Muscle layer of duodenum (tissue), 2 donors: ENCODE data around the gene EFCC1.

Source experiments
- H3K27ac ChIP-seq: one replicate; pipeline ENCODE4 v1.7.0; 2013; ENCODE audit warnings: mild to moderate bottlenecking, low read length
- H3K27me3 ChIP-seq: one replicate; pipeline ENCODE4 v1.7.0; 2013; ENCODE audit warnings: low read depth, mild to moderate bottlenecking, control low read depth, low read length
- H3K36me3 ChIP-seq, 2 donors: one replicate each; pipeline ENCODE4 v1.7.0; 2013; ENCODE audit warnings: low read length in 2 of 2, control low read depth in 1 of 2, mild to moderate bottlenecking in 1 of 2; ENCODE audit not compliant: insufficient read depth in 2 of 2, control insufficient read depth in 1 of 2
- H3K4me1 ChIP-seq, 2 donors: one replicate each; pipeline ENCODE4 v1.7.0; 2013; ENCODE audit warnings: low read length in 2 of 2, mild to moderate bottlenecking in 2 of 2, control low read depth in 1 of 2, moderate library complexity in 1 of 2; ENCODE audit not compliant: insufficient read depth in 2 of 2, control insufficient read depth in 1 of 2
- H3K4me3 ChIP-seq, 2 donors: one replicate each; pipeline ENCODE4 v1.7.0; 2013; ENCODE audit warnings: low read length in 2 of 2, low read depth in 1 of 2, mild to moderate bottlenecking in 1 of 2
- H3K9me3 ChIP-seq, 2 donors: one replicate each; pipeline ENCODE4 v1.7.0; 2013; ENCODE audit warnings: low read length in 2 of 2, control low read depth in 1 of 2, mild to moderate bottlenecking in 1 of 2; ENCODE audit not compliant: control insufficient read depth in 1 of 2
- donor health status: healthy.

EFCC1 gene

DNA sequence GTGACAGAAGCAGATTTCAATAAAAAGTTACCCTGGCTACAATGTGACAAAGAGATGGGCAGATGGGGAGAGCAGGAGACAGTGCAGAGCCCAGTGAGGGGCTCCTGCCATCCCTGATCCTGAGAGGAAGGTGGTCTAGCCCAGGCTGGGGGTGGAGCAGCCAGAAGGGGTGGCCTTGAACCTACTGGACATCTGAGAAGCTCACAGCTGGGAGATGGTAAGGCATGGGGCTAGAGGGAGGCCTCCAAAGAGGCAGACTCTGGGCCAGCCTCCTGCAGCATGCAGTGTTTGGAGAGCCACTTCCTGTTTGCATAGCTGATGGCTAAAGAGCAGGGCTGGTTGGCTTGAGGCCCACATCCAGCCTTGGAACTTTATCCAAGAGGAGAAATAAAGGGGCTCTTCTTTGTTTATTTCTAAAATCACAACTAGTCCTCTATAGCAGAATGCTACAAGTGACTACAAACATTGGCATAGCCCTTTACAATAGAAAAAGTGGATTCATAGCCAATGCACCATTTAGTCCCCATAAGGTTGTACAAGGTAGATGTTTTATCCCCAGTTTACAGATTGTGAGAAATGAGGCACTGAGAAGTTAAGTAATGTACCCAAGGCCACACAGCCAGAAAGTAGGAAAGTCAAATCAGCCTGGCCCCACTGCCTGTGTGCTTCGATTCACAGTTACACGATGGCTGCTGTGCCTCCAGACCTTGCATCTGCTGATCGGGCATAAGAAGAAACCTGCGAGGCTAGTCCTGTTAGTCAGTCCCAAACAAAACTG lies 4.6 kb downstream of the EFCC1 start:
- peaks cover 13% of the 10 kb centered on the region for H3K27me3 ChIP-seq
- H3K36me3 ChIP-seq, result no peaks in the 10 kb centered on the region
- no peaks in the 10 kb centered on the region for H3K9me3 ChIP-seq
- H3K4me1 ChIP-seq, result peaks cover 9 to 34% of the 10 kb centered on the region in 2 donors
- no peak overlapping the region for H3K27ac ChIP-seq
- no peak overlapping the region for H3K4me3 ChIP-seq

DNA sequence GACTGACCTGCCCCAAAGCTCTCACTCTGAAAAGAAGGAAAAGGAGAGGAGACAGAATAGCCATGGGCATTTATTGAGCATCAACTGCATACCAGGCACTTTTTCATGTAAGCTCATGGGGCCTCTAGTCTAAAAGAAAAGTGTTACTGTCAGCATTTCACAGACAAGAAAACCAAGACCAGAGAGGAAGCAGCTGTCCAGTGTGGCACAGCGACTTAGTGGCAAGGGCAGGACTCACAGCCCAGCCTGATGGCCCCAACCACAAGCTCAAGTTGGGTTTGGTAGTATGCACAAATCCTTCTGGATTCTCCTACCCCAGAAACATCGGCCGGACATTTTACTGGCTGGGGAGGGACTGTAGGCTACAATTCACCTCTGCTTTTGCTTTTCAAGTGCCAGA lies 5.8 kb downstream of the EFCC1 start:
- no peaks in the 10 kb centered on the region for H3K36me3 ChIP-seq
- peaks cover 9 to 29% of the 10 kb centered on the region in 2 donors for H3K4me1 ChIP-seq
- no peak overlapping the region for H3K27ac ChIP-seq
- no peaks in the 10 kb centered on the region for H3K9me3 ChIP-seq
- H3K27me3 ChIP-seq, result peaks cover 13% of the 10 kb centered on the region
- H3K4me3 ChIP-seq, result no peak overlapping the region

DNA sequence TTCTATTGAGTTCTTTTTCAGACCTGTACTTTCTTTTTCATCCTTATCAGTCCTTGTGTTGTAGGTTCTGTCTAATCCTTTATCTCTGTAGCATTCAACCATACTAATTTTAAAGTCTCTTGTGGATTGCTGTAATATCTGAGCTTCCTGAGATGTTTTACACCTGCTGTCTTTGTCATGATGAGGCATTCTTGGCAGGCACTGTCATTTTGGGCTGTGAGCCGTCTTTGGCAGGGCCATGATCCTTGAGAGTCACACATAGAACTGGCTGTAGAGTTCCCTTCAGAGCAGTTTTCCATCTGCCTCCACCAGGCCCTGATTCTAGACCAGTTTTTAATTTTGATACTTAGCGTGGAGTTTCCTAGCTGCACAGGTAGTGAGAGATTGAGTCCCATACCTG lies 6.7 kb downstream of the EFCC1 start:
- no peak overlapping the region for H3K27ac ChIP-seq
- no peaks in the 10 kb centered on the region for H3K36me3 ChIP-seq
- no peak overlapping the region for H3K4me3 ChIP-seq
- no peaks in the 10 kb centered on the region for H3K9me3 ChIP-seq
- peaks cover 9 to 23% of the 10 kb centered on the region in 2 donors for H3K4me1 ChIP-seq
- H3K27me3 ChIP-seq, result peaks cover 5% of the 10 kb centered on the region

DNA sequence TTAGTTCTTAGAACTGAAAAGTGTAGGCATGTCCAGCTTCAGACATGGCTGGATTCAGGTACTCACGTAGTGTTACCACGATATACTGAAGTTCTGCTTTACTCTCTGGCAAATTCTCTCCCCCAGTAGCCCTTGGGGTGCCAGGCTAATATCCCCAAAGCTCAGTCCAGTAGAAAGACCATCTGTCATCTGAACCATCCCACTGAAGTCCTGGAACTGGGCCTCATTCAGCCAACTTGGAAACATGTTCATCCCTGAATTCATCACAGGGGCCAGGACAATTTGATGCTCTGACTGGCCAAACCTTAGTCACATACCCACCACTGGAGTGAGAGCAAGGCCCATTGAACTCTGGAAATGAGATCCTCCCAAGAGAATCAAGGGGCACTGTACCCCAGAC lies 8.2 kb downstream of the EFCC1 start:
- no peak overlapping the region for H3K4me3 ChIP-seq
- H3K27me3 ChIP-seq, result no peaks in the 10 kb centered on the region
- H3K27ac ChIP-seq, result no peak overlapping the region
- H3K9me3 ChIP-seq, result no peaks in the 10 kb centered on the region
- H3K4me1 ChIP-seq, result peaks cover 9 to 10% of the 10 kb centered on the region in 2 donors
- no peaks in the 10 kb centered on the region for H3K36me3 ChIP-seq

DNA sequence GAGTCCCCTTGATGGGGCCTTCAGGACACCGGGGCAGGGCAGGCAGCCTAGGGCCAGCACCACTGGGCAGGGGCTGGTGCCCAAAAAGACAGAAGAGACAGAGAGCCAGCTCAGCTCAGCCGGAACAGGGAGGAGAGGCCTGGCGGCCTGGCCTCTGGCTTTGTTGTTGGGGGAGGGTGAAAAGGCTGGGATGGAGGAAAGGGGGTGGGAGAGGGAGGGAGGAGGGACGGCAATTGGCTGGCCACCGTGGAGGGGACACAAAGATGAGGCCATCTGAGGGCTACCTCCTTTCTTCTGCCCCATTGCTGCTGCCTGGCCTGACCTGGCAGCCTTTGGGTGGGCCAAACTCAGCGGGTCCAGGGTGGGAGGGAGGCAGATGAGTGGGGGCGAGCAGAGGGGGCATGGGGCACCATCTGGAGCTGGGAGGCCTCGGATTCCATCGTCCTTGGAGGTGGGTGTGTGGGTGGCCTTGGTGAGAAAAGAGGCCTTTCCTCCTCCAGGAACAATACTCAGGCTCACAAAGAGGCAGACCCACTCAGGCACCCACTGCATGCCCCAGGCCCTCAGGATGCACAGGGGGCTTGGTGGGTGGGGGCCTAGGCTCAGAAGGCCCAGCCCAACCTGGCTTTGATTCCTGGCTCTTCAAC lies 9.3 kb downstream of the EFCC1 start:
- no peak overlapping the region for H3K27ac ChIP-seq
- H3K36me3 ChIP-seq, result no peaks in the 10 kb centered on the region

DNA sequence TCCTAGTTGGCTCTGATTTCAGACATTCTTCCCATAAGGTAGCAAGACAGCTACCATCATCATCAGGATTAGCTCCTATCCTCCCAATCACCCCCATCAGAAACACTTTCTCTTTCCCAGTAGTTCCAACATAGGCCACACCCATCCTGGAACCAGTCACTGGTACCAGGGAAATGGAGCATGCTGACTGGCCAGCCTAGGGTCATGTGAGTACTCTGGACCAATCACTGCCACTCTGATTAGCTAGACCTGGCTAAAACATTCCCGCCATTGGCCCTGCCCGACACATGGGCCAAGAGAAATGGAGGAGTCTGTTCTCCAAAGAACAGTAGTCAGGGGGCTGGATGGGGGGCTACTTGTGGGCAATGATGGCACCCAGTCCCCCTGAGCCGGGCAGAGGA lies 12.4 kb downstream of the EFCC1 start:
- Histone ChIP-seq H3K4me1 (peaks cover 9 to 12% of the 10 kb centered on the region in 2 donors), H3K9me3 (no peaks in the 10 kb centered on the region), H3K4me3 (no peak overlapping the region), H3K36me3 (no peaks in the 10 kb centered on the region), H3K27me3 (no peaks in the 10 kb centered on the region), H3K27ac (peak overlapping the region; percentile 39)

More for the DNA sequence above, 9.3 kb downstream of the EFCC1 start:
- Histone ChIP-seq H3K4me3 (no peak overlapping the region), H3K9me3 (no peaks in the 10 kb centered on the region), H3K27me3 (no peaks in the 10 kb centered on the region), H3K4me1 (peaks cover 2 to 4% of the 10 kb centered on the region in 2 donors)

DNA sequence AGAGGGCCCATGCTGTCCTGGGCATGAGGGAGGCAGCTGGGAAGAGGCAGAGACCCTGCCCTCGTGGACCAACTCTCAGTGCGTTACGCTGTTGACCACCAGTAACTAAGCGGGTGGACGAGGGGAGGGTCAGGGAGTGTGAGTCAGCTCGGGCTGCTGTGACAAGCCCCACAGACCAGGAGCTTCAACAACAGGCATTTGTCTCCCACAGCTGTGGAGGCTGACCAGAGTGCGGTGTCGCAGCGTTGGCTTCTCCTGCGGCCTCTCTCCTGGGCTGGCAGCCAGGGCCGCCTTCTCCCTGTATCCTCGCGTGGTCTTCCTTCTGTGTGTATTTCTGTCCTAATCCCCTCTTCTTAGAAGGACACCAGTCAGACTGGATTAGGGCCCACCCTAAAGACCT lies 13.0 kb downstream of the EFCC1 start:
- H3K27me3 ChIP-seq, result no peaks in the 10 kb centered on the region
- H3K9me3 ChIP-seq, result no peaks in the 10 kb centered on the region
- H3K4me3 ChIP-seq, result no peak overlapping the region
- peaks cover 9 to 12% of the 10 kb centered on the region in 2 donors for H3K4me1 ChIP-seq
- no peaks in the 10 kb centered on the region for H3K36me3 ChIP-seq
- H3K27ac ChIP-seq, result peak overlapping the region; percentile 39

DNA sequence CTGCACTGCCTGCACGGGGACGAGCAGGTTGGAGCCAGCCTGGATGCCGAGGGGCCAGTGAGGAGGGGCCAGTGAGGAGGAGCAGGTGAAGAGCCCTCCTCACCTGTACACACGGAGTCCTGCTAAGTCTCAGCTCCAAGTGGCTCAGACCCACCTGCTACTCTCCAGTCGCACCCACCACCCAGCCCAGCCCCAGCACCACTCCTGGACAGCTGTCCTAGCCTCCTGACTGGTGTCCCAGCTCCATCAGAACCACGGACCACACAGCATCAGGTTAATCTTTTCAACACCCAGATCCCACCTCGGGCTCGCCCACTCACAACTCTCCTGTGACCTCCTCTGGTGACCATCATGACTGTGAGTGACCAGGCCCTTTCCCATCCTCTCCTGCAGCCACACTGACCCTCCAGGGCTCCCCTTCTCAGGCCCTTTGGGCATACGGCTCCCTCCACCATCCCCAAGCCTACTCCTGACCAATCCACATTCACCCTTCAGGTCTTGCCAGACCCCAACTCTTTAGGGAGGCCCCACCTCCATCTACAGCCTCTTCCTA lies 13.8 kb downstream of the EFCC1 start:
- peaks cover 9 to 12% of the 10 kb centered on the region in 2 donors for H3K4me1 ChIP-seq
- no peak overlapping the region for H3K4me3 ChIP-seq
- H3K27ac ChIP-seq, result no peak overlapping the region

DNA sequence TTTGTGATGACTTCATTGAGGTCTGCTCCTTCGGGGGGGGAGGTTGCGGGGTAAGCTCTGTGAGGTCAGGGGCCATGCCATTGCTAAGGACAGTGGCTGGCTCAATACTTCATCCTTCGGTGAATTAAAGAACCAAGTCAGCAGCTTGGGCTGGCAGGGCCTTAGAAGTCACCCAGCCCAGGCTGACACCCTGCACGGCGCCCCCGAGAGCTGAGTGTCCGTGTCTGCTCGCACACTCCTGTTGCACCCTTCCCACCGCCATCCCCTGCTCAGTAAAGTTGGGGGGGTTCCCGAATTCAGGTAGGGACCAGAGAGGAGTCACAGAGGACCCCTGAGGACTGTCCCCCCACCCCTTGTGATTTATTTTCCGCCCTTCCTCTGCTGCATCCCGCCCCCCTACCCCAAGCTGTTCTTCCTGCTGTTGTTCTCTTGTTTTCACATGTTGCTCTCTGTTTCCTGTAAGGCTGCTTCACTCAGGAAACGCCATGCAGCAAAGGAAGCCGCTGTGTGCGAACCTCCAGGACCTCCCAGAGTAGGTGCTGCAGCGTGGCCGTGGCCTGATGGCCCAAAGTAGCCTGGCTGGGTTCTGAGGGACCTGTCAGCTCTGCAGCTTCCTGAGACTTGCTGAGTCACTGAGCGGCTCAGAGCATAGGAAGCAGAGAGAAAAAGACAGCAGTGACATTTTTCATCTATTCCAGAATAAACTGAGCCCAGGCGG lies 14.4 kb downstream of the EFCC1 start:
- Histone ChIP-seq H3K9me3 (no peaks in the 10 kb centered on the region), H3K27ac (peak overlapping the region; percentile 78), H3K4me1 (peaks cover 9 to 12% of the 10 kb centered on the region in 2 donors), H3K4me3 (no peak overlapping the region), H3K36me3 (no peaks in the 10 kb centered on the region), H3K27me3 (no peaks in the 10 kb centered on the region)

More for the DNA sequence above, 13.8 kb downstream of the EFCC1 start:
- H3K36me3 ChIP-seq, result no peaks in the 10 kb centered on the region
- H3K9me3 ChIP-seq, result no peaks in the 10 kb centered on the region
- no peaks in the 10 kb centered on the region for H3K27me3 ChIP-seq

DNA sequence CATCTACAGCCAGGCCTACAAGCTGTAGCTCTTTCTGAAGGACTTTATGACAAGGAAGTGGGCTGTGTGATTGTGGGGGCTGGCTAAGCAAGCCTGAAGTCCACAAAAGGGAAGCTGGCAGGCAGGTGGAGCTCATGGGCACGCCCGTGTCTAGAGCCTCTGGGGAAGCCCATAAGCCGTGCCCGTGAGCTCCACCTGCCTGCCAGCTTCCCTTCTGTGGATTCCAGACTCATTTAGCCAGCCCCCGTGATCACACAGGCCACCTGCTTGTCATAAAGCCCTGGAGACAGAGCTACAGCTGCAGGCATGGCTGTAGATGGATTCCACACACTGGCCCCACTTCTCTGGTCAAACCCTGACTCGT lies 15.2 kb downstream of the EFCC1 start:
- Histone ChIP-seq H3K9me3 (no peaks in the 10 kb centered on the region), H3K27ac (peak overlapping the region; percentile 78), H3K4me3 (no peak overlapping the region), H3K4me1 (peaks cover 9 to 12% of the 10 kb centered on the region in 2 donors), H3K27me3 (no peaks in the 10 kb centered on the region), H3K36me3 (no peaks in the 10 kb centered on the region)
